ENCODE results near the gene CDA. TPM values are rescaled to one million over a fixed set of nuclear protein-coding genes. Genes with fewer than 3 reads are reported as not detected.
"Not testable (repeated sequence)": the region's sequence is repeated elsewhere in the genome, so short reads cannot be mapped to it uniquely, and the experiment has no call there.

The CDA gene
- total RNA-seq, 1 donor from 2014 or later, result not detected

DNA sequence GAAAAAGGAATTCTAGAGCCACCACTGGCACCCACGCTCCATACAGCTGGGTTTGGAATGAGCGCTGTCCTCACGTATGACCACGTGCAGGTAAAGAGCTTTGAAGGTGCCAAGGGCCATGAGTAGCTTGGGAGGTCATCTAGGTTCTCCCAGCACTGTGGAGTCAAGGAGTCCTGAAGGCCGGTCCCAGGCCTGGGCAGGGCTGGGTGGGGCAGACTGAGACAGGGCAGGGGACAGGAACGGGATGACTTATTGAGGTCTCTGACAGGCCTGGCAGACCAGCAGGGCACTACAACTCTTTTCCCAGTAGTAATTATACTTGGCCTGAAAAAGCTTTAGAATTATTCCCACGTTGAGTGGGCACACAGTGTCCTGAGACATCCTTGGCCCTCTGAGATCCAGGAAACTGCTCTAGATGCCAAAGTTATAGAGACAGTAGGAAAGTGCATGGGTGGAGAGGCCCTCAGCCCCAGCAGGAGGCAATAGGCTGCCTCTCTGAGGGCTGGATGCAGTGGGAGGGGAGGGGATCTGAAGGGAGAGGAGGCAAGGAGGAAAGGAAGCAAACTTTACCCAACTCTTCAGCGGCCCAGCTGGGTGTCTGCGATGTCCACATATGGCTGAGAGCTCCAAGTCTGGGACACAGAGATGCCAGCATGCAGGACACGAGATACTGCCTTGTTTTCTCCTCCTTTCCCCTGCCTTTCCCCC lies 1.8 kb upstream of the CDA start:
- no peak for DNase-seq (ENCODE audit: low spot score)

DNA sequence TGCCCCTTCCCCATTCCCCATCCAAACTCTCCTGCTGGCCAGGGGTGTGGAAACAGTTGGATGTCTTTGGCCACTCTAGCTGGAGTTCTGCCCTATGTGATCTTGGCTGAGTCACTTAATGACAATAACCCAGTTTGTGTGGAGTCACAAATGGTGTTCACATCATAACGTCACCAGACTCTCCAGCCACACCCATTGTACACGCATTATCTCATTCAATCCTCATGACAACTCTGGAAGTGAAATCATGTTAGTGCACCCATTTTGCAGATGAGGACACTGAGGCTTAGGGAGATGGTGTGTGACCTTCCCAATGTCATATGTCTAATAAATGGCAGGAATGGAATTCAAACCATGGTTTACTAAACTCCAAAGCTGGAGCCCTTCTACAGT lies 1.2 kb upstream of the CDA start:
- no peak for DNase-seq (ENCODE audit: low spot score)

DNA sequence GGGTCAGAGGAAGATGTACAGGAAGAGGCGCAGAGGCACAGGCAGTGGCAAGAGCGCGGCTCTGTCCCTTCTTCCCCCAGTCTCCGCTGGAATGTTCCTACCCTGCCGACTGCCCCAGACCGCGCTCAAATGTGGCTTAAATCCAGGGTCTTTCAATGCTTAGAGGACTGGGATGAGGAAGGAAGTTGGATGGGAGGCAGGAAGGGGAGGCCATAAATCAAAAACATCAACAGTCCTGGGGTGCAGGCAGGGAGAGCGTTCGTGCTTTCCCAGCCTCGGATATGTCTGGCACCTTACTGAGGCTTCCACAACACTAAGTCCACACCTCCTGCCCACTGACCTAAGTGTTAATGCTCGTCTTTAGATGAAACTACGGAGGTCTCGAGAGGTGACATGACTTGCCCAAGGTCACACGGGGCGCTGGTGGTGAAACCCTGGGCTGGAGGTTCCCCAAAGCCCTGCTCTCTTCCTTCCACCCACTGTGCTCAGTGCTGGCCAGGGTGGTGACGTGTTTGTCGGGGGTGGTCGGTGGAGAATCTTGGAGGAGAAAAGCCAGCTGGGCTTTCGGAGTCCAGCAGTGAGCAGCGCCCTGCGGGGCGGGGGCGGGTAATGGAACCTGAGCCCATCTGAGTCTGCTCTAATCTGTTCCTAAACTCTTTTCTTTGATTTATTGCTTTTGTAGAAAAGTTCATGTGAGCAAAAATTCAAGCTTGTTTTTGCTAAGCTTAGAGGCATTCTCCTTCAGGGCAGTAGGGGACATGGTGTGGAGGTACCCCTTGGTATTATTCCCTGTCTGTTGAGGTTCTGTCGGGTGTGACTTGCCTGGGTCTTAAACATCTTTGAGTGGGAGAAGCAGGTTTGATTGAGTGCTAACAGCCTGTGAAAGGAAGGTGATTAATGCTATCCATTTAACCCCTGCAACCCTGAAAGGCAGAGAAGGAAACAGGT lies 708 bp downstream of the CDA start:
- DNase-seq (ENCODE audit: low spot score), result peak; percentile 80

DNA sequence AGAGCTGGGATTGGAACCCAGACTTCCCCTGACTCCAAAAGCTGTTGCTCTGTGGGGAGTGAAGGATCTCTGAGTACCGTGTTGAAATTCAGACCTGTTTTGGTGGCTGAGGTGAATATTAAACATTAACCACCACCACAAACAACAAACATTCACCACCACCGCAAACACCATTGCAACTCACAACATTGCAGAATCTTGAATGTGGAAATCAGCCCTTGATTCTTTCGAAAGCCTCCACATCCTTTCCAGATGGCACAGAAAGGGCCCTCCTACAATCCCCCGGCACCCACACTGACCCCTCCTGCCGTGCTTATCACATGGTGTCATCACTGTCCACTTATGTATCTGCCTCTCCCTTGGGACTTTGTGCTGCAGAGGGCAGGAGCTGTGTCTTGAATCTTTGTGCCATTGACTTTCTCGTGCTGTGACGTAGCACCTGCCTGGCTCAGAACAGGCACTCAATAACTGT lies 1.4 kb downstream of the CDA start:
- peak; percentile 30 for DNase-seq (ENCODE audit: low spot score)

DNA sequence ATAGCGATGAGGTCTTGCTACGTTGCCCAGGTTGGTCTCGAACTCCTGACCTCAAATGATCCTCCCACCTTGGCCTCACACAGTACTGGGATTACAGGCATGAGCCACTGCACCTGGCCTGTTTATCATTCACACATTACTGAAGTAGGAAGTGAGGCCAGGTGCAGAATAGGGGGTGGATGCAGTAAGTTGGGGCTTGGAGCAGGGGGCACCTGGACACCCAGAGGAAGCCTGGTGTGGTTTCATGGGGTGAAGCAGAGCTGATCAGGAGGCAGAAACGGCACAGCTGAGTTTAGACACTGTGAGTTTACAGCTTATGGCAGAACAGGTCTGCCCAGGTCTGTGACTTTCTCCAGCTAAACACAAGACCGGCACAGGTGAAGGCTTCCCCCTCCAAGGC lies 4.9 kb downstream of the CDA start:
- no peak for DNase-seq (ENCODE audit: low spot score)

DNA sequence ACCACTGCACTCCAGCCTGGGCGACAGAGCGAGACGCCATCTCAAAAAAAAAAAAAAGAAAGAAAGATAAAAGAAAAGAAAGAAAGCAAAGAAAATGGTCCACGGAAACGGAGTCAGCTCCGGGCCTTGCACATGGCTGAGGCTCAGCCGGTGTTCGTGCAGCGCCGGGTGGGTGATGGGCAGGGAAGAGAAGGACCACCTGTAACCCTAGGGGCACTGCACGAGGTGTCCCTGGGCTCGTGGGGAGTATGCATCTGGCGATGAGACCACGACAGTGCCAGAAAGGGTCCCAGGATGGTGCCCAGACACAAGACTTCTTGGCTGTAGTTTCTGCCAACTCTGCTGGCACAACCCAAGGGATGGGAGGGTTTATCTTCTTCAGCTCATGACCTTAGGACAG lies 5.8 kb downstream of the CDA start:
- no peak for DNase-seq (ENCODE audit: low spot score)

DNA sequence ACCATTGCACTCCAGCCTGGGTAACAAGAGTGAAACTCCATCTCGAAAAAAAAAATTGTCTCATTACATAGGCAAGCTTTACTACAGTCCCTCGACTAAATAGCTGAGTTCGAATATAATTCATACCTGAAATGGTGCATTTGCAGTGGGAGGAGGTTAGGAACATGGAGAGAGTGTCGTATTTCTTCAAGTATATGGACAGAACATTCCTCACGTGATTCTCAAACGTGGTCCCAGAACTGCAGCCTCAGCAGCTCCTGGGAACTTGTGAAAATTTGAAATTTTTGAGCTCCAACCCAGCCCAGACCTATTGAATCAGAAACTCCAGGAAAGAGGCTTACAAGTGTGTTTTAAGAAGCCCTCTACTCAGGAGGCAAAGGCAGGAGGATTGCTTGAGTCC lies 7.2 kb downstream of the CDA start:
- no peak for DNase-seq (ENCODE audit: low spot score)

DNA sequence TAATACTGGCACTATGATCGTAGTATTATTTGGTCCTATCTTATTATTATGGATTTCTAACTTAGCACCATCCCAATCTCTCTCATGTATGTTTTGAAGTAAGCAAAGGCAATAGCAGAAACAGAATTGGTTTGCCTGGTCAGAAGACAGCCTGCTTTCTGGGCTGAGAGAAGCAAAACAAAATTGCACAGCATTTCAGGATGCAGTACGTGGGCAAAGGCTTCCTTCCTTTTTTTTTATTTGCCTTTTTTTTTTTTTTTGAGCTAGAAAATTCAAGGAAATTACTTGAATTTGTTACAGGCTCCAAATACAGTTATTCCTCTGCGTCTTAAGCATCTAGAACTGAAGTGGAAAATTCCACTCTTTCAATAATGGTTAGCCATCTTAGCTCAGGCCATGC lies 8.8 kb downstream of the CDA start:
- DNase-seq (ENCODE audit: low spot score), result peak; percentile 8

DNA sequence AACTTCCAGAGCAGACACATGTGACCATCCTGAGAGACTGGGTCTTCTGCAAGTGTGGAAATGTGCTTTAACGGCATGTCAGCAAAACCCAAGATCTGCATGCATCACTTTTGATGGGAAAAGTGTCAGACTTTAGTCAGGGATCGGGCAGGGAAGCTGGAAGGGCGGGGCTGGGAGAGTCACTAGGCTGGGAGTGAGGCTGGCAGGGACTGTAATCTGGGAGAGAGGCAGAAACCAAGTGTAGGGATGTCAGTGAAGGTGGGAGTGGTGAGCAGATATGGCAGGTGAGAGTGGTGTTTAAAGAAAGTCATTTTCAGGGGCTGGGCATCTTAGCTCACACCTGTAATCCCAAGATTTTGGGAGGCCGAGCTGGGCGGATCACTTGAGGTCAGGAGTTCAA lies 11.3 kb downstream of the CDA start:
- DNase-seq (ENCODE audit: low spot score), result no peak

DNA sequence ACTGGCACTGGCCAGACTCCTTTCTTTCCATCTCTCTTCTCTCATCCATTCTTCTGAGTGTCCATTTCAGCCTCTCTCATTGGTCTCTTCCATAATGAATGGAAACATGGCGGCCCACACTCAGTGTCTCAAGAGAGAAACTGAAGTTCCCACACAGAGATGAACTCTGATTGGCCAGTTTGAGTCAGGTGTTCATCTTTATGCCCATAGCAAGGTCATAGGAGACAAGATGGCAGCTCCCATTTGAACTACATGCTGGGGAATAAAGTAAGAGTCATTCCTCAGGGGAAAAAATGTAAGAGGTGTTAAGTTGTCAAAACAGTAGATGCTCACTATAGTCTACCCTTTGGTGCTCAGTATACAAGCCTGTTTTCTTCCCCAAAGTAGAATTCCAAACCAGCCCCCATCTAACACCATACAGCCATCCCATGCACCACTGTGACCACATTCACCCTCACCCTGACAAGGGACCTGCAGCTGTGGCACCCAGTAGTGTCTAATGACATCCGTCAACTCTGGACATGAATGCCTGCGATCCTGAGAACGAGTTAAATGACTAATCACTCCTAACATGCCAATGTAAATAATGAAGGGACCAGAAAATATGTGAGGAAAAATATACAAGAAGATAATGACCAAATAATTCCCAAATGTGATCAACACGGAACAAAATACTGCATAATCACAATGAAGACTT lies 12.4 kb downstream of the CDA start:
- DNase-seq (ENCODE audit: low spot score), result no peak

DNA sequence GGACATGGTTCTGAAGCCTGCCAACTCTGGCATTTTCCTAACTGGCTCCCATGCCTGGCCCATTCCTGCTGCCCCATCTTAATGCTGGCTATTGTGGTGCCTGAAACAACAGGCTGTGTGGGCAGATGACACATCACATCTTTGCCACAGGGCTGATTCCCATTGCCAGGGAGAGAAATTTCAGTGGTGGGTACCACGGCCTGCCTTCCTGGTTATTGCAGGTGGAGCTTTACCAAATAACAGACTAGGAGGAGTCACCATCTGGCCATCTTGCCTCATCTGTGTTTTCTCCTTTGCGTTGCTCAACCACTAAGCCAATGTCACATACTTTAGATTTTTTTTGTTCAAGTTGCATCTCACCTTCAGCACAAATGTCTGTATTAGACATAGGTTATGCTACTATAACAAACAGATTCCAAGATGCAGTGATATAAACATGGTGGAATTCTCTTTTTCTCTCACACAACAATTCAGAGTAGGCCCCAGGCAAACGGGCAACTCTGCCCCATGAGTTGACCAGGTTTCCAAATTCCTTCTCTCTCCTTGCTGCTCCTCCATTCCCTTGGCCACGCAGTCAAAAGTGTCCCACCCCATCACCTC lies 14.1 kb downstream of the CDA start:
- no peak for DNase-seq (ENCODE audit: low spot score)

DNA sequence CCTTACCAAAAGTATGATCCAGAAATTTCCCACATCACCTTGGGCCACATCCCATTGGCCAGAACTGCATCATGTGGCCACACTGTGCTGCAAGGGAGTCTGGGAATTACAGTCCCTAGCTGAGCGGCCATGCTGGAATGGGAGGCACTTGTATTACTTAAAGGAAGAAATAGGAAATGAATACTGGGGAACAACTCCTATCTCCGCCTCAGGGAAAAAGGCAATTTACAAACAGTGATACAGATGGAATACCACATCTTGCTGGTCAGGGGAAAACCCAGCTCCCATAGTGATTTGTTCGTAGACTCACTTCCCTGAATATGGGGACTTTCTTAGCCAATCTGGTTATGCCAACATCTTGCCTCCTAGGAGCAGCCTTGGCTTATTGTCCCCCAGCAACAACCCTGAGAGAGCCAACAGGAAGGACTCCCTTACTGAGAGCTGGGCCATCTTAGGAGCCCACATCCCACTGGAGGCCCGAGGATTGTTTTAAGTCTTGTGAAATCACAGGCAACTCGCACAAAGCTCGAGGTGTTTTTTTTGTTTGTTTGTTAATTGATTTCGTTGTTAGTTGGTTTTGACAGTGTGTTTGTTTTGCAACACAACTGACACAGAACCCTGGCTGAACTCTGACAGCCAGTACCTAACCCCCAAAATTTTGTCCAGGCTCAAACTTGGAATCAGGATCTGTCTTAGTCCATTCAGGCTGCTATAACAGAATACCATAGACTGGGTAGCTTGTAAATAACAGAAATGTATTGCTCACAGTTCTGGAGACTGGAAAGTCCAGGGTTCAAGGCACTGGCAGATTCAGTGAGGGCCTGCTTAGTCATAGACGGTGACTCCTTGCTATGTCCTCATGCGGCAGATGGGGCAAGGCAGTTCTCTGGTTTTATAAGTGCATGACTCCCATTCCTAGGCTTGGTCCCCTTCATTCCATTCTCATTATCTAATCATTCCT lies 14.9 kb downstream of the CDA start:
- DNase-seq (ENCODE audit: low spot score), result no peak

DNA sequence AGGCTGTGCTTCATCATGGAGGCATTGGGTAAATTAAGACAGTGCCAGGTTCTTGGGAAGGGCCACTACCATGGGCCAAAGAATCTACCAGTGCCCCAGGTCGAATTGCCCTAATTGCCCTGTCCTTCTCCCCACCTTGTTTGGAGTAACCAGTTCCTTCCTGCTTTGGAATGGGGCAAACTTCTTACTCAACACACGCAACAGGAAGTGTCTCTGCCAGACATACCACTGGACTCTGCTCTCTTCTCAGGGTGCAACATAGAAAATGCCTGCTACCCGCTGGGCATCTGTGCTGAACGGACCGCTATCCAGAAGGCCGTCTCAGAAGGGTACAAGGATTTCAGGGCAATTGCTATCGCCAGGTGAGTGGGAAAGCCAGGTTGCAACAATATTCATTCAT lies 15.8 kb downstream of the CDA start:
- no peak for DNase-seq (ENCODE audit: low spot score)

DNA sequence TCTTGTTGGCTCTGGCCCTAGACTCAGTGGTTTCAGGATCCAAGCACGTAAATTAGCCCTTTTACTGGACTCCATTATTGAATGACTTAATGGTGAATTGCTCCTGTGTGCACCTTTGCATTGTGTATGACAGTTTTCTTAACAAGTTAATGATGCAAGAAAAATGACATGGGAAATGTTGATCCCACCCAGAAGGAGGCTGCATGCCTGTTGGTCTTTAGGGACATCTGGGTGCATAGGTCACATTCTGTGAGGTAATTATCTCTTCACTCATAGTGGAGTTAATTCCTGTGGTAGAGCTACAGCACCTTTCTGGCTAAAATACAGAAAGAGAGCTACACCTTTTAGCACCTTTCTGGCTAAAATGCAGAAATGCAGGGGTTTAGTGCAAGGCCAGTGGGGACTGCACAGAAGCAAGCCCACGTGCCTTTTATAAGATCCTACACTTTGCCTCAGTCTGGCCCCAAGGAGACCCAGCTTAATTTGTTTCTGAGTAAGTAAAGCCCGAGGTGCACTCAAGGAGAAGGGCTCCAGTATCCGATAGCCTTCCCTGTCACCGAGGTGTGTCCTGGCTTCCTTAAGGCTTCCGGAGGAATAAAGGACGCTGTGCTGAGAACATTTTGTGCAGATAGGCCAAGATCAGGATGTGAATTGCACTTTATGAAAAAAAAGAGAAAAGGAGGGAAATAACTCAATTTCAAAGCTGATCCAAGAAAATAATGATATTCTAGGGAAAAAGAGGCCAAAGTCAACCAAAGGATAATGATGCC lies 18.1 kb downstream of the CDA start:
- DNase-seq (ENCODE audit: low spot score), result not testable (repeated sequence)

DNA sequence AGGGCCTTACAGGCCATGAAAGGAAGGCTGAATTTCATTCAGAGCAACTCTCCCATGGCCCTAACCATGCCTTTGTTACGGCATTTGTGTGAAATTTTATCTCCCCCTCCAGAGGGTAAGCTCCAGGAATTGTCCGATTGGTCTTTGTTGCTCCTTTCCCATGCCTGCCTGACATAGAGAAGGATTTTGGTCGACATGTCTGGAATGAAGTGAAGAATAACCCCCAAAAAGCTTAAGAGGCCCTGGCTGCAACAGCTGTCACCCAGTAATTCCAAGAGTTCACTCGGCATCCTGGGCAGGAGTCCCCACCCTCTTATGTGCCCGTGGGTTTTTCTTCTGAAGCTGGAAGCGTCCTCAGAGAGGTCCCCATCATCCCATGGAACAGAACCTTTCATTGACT lies 20.6 kb downstream of the CDA start:
- no peak for DNase-seq (ENCODE audit: low spot score)

DNA sequence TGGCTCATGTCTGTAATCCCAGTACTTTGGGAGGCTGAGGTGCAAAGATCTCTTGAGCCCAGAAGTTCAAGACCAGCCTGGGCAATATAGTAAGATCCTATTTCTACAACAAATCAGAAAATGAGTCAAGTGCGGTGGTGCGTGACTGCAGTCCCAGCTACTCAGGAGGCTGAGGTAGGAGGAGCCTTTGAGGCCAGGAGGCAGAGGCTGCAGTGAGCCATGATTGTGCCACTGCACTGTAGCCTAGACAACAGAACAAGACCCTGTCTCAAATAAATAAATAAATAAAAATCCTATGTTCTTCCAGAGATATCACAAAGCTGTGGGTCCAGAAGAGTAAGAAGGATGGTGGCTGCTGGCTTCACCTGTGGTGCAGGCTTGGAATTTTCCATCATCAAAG lies 22.1 kb downstream of the CDA start:
- DNase-seq (ENCODE audit: low spot score), result no peak

DNA sequence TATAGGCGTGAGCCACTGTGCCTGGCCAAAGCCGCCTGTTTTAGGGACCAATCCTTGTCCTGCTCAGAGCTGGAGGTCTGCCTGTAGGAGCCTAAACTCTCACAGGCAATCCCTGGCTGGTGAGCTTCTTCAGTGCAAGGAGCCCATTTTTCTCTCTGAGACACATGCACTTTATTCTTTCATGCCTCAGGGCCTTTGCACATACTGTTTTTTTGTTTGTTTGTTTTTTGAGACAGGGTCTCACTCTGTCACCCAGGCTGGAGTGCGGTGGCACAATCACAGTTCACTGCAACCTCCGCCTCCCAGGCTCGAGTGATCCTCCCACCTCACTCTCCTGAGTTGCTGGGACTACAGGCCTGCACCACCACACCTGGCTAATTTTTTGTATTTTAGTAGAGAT lies 22.8 kb downstream of the CDA start:
- no peak for DNase-seq (ENCODE audit: low spot score)

DNA sequence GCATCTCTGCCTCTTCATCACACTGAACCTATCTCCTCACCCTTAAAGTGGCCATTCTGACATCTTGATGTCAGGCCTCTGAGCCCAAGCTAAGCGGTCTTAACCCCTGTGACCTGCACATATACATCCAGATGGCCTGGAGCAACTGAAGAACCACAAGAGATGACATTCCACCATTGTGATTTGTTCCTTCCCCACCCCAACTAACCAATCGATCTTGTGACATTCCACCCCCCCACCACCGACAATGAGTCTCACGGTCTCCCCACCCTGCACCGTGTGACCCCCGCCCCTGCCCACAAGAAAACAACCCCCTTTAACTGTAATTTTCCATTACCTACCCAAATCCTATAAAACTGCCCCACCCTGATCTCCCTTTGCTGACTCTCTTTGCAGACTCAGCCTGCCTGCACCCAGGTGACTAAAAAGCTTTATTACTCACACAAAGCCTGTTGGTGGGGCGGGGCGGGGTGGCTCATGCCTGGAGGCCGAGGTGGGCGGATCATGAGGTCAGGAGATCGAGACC lies 23.4 kb downstream of the CDA start:
- no peak for DNase-seq (ENCODE audit: low spot score)

DNA sequence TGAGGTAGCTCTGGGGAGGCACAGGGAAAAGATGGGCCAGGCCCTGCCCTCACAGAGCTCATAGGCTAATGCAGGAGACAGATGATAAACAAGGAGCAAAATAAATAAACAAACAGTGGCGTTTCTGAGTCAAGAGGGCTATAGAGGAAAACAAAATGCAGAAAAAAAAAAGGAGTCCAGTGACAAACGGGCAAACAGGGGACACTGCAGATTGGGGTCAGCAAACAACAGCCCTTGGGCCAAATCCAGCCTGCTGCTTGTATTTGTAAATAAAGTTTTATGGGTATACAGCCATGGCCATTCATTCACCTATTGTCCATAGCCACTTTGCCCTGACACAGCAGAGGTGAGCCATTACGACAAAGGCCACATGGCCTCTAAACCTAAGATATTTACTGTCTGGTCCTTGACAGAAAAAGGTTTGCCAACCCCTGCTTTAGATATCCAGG lies 25.3 kb downstream of the CDA start:
- DNase-seq (ENCODE audit: low spot score), result no peak
